Tibial nerve (tissue), 4 donors: ENCODE measurements around the gene FNDC4. TPM values are rescaled to one million over a fixed set of nuclear protein-coding genes. Genes with fewer than 3 reads are reported as not detected.

Source experiments
- DNase-seq, 2 donors: peaks; one replicate each; pipeline ENCODE4 v3.0.0-alpha.2; 2019; ENCODE audit warnings: low spot score in 2 of 2
- H3K27ac ChIP-seq, 4 donors: fragments of 200-600 bp; sonication (generic) in 3 of 4; one replicate each; pipeline ENCODE4 v1.5.1; 2017 to 2019; ENCODE audit warnings: mild to moderate bottlenecking in 1 of 4
- H3K27me3 ChIP-seq, 2 donors: fragments of 200-600 bp; sonication (generic) in 1 of 2; one replicate each; pipeline versions ENCODE4 v1.5.1 to v1.6.0; 2017 to 2019
- H3K36me3 ChIP-seq, 3 donors: fragments of 200-600 bp; sonication (generic); one replicate each; pipeline ENCODE4 v1.5.1; 2018 to 2019
- H3K4me1 ChIP-seq, 4 donors: fragments of 200-600 bp; sonication (generic) in 3 of 4; one replicate each; pipeline ENCODE4 v1.5.1; 2017 to 2019
- H3K4me3 ChIP-seq, 4 donors: fragments of 200-600 bp; sonication (generic) in 3 of 4; one replicate each; pipeline ENCODE4 v1.5.1; 2017 to 2019; ENCODE audit warnings: mild to moderate bottlenecking in 1 of 4, moderate library complexity in 1 of 4
- H3K9me3 ChIP-seq, 4 donors: fragments of 200-600 bp; sonication (generic) in 3 of 4; one replicate each; pipeline ENCODE4 v1.5.1; 2017 to 2019
- CTCF ChIP-seq, 5 experiments: fragments of 200-600 bp in 3 of 5; fragments of 450-650 bp in 2 of 5; sonication (generic) in 3 of 5; IDR thresholded peaks; one replicate each; pipeline ENCODE4 v1.5.1; 2016 to 2019; ENCODE audit warnings: antibody characterized with exemption in 5 of 5, mild to moderate bottlenecking in 3 of 5, moderate library complexity in 2 of 5
- EP300 ChIP-seq, 2 donors: sonication (generic); formaldehyde crosslinking; IDR thresholded peaks; one replicate each; pipeline ENCODE4 v1.6.1; 2017; ENCODE audit warnings: antibody characterized with exemption in 2 of 2, mild to moderate bottlenecking in 1 of 2
- POLR2A ChIP-seq, 2 donors: fragments of 450-650 bp; IDR thresholded peaks; one replicate each; pipeline ENCODE4 v1.6.1; 2017; ENCODE audit warnings: antibody characterized with exemption in 2 of 2, mild to moderate bottlenecking in 2 of 2, moderate library complexity in 2 of 2
- WGBS, 2 donors: methylation state at CpG; one replicate each; pipeline ENCODE4 v1.1.5; 2018; 5-methylcytosine and 5-hydroxymethylcytosine counted together
- total RNA-seq, 4 donors: library from RNA; depleted of rRNA; stranded (reverse); fragments of >200 nt; gene quantifications; one replicate each; pipeline ENCODE4 v1.1.0, GENCODE V29; 2016

The FNDC4 gene
- total RNA-seq, 4 donors from 2014 or later, result 7.0 to 30.3 (median 9.3) TPM

GRCh38 chr2:27509326-27509725 is 14.3 kb upstream of the FNDC4 start:
- Histone ChIP-seq H3K27me3 (no peaks in the 10 kb centered on the region), H3K4me3 (no peak overlapping the region), H3K27ac (no peak overlapping the region), H3K9me3 (no peaks in the 10 kb centered on the region), H3K36me3 (no peaks in the 10 kb centered on the region), H3K4me1 (no peaks in the 10 kb centered on the region)
- DNase-seq, result no peak
- TF ChIP-seq POLR2A (IDR thresholded peaks at IDR 0.05) (no peak), CTCF (IDR thresholded peaks at IDR 0.05) (no peak), EP300 (IDR thresholded peaks at IDR 0.05) (no peak)
- 42 to 47% methylated on average over 6 of the region's 6 CpGs for WGBS, 2 donors

- no peaks in the 10 kb centered on the region for H3K4me1 ChIP-seq
- DNase-seq, result no peak
- H3K36me3 ChIP-seq, result no peaks in the 10 kb centered on the region
- H3K9me3 ChIP-seq, result no peaks in the 10 kb centered on the region
- 71 to 72% methylated on average over 4 of the region's 4 CpGs for WGBS, 2 donors
- no peak overlapping the region for H3K27ac ChIP-seq
- no peaks in the 10 kb centered on the region for H3K27me3 ChIP-seq
- no peak overlapping the region for H3K4me3 ChIP-seq
- TF ChIP-seq EP300 (IDR thresholded peaks at IDR 0.05), result no peak
- TF ChIP-seq CTCF (IDR thresholded peaks at IDR 0.05), result no peak
- TF ChIP-seq POLR2A (IDR thresholded peaks at IDR 0.05), result no peak
Observed at GRCh38 chr2:27507293-27507692, 12.3 kb upstream of the FNDC4 start.

GRCh38 chr2:27506587-27506986 is 11.6 kb upstream of the FNDC4 start:
- Histone ChIP-seq H3K4me1 (no peaks in the 10 kb centered on the region), H3K9me3 (no peaks in the 10 kb centered on the region), H3K4me3 (no peak overlapping the region), H3K36me3 (no peaks in the 10 kb centered on the region), H3K27ac (no peak overlapping the region), H3K27me3 (no peaks in the 10 kb centered on the region)
- TF ChIP-seq EP300 (IDR thresholded peaks at IDR 0.05) (no peak), POLR2A (IDR thresholded peaks at IDR 0.05) (no peak), CTCF (IDR thresholded peaks at IDR 0.05) (no peak)
- 87 to 89% methylated on average over 6 of the region's 6 CpGs for WGBS, 2 donors
- DNase-seq, result no peak

- Histone ChIP-seq H3K36me3 (no peaks in the 10 kb centered on the region), H3K4me3 (no peak overlapping the region), H3K9me3 (no peaks in the 10 kb centered on the region), H3K27ac (no peak overlapping the region), H3K27me3 (peaks cover 0 to 8% of the 10 kb centered on the region in 2 donors), H3K4me1 (no peaks in the 10 kb centered on the region)
- no peak for TF ChIP-seq EP300 (IDR thresholded peaks at IDR 0.05)
- no peak for TF ChIP-seq CTCF (IDR thresholded peaks at IDR 0.05)
- no peak for DNase-seq
- 78 to 80% methylated on average over 4 of the region's 4 CpGs for WGBS, 2 donors
Observed at GRCh38 chr2:27502142-27502541, 7.1 kb upstream of the FNDC4 start.

- no peak for DNase-seq
- Histone ChIP-seq H3K27ac (no peak overlapping the region), H3K4me1 (no peaks in the 10 kb centered on the region), H3K36me3 (no peaks in the 10 kb centered on the region), H3K9me3 (no peaks in the 10 kb centered on the region), H3K27me3 (peaks cover 0 to 14% of the 10 kb centered on the region in 2 donors), H3K4me3 (no peak overlapping the region)
- no peak for TF ChIP-seq POLR2A (IDR thresholded peaks at IDR 0.05)
- no peak for TF ChIP-seq EP300 (IDR thresholded peaks at IDR 0.05)
- TF ChIP-seq CTCF (IDR thresholded peaks at IDR 0.05), result no peak
Observed at GRCh38 chr2:27501042-27501441, 6.0 kb upstream of the FNDC4 start.
